Fibroblast of lung (primary cell): ENCODE measurements around the gene COL4A1. TPM values are rescaled to one million over a fixed set of nuclear protein-coding genes. Genes with fewer than 3 reads are reported as not detected.
A peak's percentile ranks its signal among the peaks of the same experiment; 100 is the strongest.

ENCODE experiments used
- DNase-seq, 2 donors: peaks; one replicate each; pipeline versions ENCODE4 v3.0.0 to v3.0.0-alpha.2; 2010; ENCODE audit warnings: low read depth in 2 of 2
- H2AFZ ChIP-seq: 2 replicates; pipeline ENCODE4 v1.5.1; 2012; ENCODE audit warnings: low read length, control low read depth, inconsistent platforms
- H3K27ac ChIP-seq: 2 replicates; pipeline ENCODE4 v1.5.1; 2011; ENCODE audit warnings: low read length, control low read depth; ENCODE audit not compliant: insufficient read depth
- H3K27me3 ChIP-seq: 2 replicates; pipeline ENCODE4 v1.5.1; 2011; ENCODE audit warnings: mild to moderate bottlenecking, low read length; ENCODE audit not compliant: control insufficient read depth, insufficient read depth
- H3K36me3 ChIP-seq: 2 replicates; pipeline ENCODE4 v1.5.1; 2011; ENCODE audit warnings: low read length; ENCODE audit not compliant: control insufficient read depth, insufficient read depth
- H3K4me1 ChIP-seq: 2 replicates; pipeline ENCODE4 v1.5.1; 2011; ENCODE audit warnings: low read length; ENCODE audit not compliant: control insufficient read depth, insufficient read depth; ENCODE audit errors: extremely low read depth
- H3K4me2 ChIP-seq: 2 replicates; pipeline ENCODE4 v1.5.1; 2011; ENCODE audit warnings: low read length, control low read depth; ENCODE audit not compliant: insufficient read depth; ENCODE audit errors: extremely low read depth
- H3K4me3 ChIP-seq, 4 experiments: fragments of 200-600 bp in 1 of 4; sonication (generic) in 1 of 4; replicated peaks in 1 of 4; 2 replicates each; pipeline ENCODE4 v1.5.1; 2011 to 2016; ENCODE audit warnings: low read length in 4 of 4, low read depth in 3 of 4, mild to moderate bottlenecking in 3 of 4, control low read depth in 2 of 4, inconsistent platforms in 1 of 4, mixed read lengths in 1 of 4; ENCODE audit not compliant: insufficient read depth in 1 of 4; ENCODE audit errors: control extremely low read depth in 1 of 4
- H3K79me2 ChIP-seq: 2 replicates; pipeline ENCODE4 v1.5.1; 2012; ENCODE audit warnings: mild to moderate bottlenecking, low read length, inconsistent platforms; ENCODE audit not compliant: control insufficient read depth, insufficient read depth
- H3K9ac ChIP-seq: 2 replicates; pipeline ENCODE4 v1.5.1; 2011; ENCODE audit warnings: mild to moderate bottlenecking, low read length, control low read depth; ENCODE audit not compliant: insufficient read depth
- H3K9me3 ChIP-seq: 2 replicates; pipeline ENCODE4 v1.5.1; 2012; ENCODE audit warnings: low read depth, low read length; ENCODE audit not compliant: control insufficient read depth, insufficient read depth
- H4K20me1 ChIP-seq: 2 replicates; pipeline ENCODE4 v1.5.1; 2011; ENCODE audit warnings: low read length; ENCODE audit not compliant: control insufficient read depth, insufficient read depth; ENCODE audit errors: extremely low read depth
- CTCF ChIP-seq, 2 donors: IDR thresholded peaks in 1 of 2; conservative IDR thresholded peaks in 1 of 2; 1 replicate in 1 of 2; 2 replicates in 1 of 2; pipeline ENCODE4 v1.5.1; 2011 to 2012; ENCODE audit warnings: low read length in 2 of 2, control low read depth in 1 of 2, inconsistent platforms in 1 of 2, low read depth in 1 of 2, mild to moderate bottlenecking in 1 of 2
- EZH2 ChIP-seq: IDR thresholded peaks from 2 replicates; pipeline ENCODE4 v1.5.1; 2012; ENCODE audit warnings: low read length, control low read depth, mild to moderate bottlenecking; ENCODE audit errors: missing control alignments
- polyA plus RNA-seq, 2 donors: library from polyadenylated mRNA; depleted of rRNA in 1 of 2; stranded (reverse) in 1 of 2; unstranded in 1 of 2; fragments of >200 nt; gene quantifications; 2 replicates each; pipeline ENCODE4 v1.2.1, GENCODE V29; 2011 to 2012; ENCODE audit warnings: missing spikeins in 1 of 2
- total RNA-seq: library from RNA; depleted of rRNA; stranded (reverse); fragments of >200 nt; gene quantifications from 2 replicates; pipeline ENCODE4 v1.2.1, GENCODE V29; 2014

COL4A1 gene
- total and polyA plus RNA-seq, 2 donors (not counting 1 experiment from before 2014, with no cell fraction given), result 34.0 to 607 TPM

GRCh38 chr13:110187641-110188161 is 119.3 kb downstream of the COL4A1 start:
- H3K4me2 ChIP-seq, result no peak overlapping the region
- peak; percentile 71 to 88 for DNase-seq
- no peaks in the 10 kb centered on the region for H4K20me1 ChIP-seq
- H3K79me2 ChIP-seq, result no peaks in the 10 kb centered on the region
- no peaks in the 10 kb centered on the region for H3K27me3 ChIP-seq
- no peak overlapping the region for H3K9ac ChIP-seq
- no peak overlapping the region for H3K4me3 ChIP-seq
- H3K27ac ChIP-seq, result no peak overlapping the region
- peaks cover 3% of the 10 kb centered on the region for H3K4me1 ChIP-seq
- H3K36me3 ChIP-seq, result peaks cover 2% of the 10 kb centered on the region
- TF ChIP-seq EZH2, result no peak
- TF ChIP-seq CTCF (conservative IDR thresholded peaks at IDR 0.05 in 1 of 2, IDR thresholded peaks at IDR 0.05 in 1 of 2; ENCODE audit: low read depth in 1 of 2, low read length in 2 of 2), result no peak
- no peaks in the 10 kb centered on the region for H3K9me3 ChIP-seq
- H2AFZ ChIP-seq, result no peak overlapping the region

GRCh38 chr13:110186231-110186855 is 120.6 kb downstream of the COL4A1 start:
- peaks cover 5% of the 10 kb centered on the region for H3K36me3 ChIP-seq

GRCh38 chr13:110185696-110186095 is 121.3 kb downstream of the COL4A1 start:
- no peaks in the 10 kb centered on the region for H3K79me2 ChIP-seq
- no peak overlapping the region for H3K4me2 ChIP-seq
- peaks cover 3% of the 10 kb centered on the region for H3K4me1 ChIP-seq
- no peaks in the 10 kb centered on the region for H3K9me3 ChIP-seq
- no peak for TF ChIP-seq EZH2
- peaks cover 5% of the 10 kb centered on the region for H3K36me3 ChIP-seq
- no peaks in the 10 kb centered on the region for H3K27me3 ChIP-seq
- no peaks in the 10 kb centered on the region for H4K20me1 ChIP-seq
- no peak overlapping the region for H3K4me3 ChIP-seq
- no peak overlapping the region for H3K9ac ChIP-seq
- peak in 1 of 2 donors; percentile 96 for DNase-seq
- no peak overlapping the region for H2AFZ ChIP-seq
- no peak overlapping the region for H3K27ac ChIP-seq

More at GRCh38 chr13:110186231-110186855, 120.6 kb downstream of the COL4A1 start:
- Histone ChIP-seq H4K20me1 (no peaks in the 10 kb centered on the region), H2AFZ (no peak overlapping the region), H3K4me1 (peaks cover 3% of the 10 kb centered on the region), H3K9me3 (no peaks in the 10 kb centered on the region), H3K27me3 (no peaks in the 10 kb centered on the region), H3K79me2 (no peaks in the 10 kb centered on the region), H3K9ac (no peak overlapping the region), H3K4me3 (no peak overlapping the region), H3K27ac (no peak overlapping the region), H3K4me2 (no peak overlapping the region)
- TF ChIP-seq EZH2 (no peak), CTCF (conservative IDR thresholded peaks at IDR 0.05 in 1 of 2, IDR thresholded peaks at IDR 0.05 in 1 of 2; ENCODE audit: low read depth in 1 of 2, low read length in 2 of 2) (no peak)
- peak in 1 of 2 donors; percentile 41 for DNase-seq
